ENCODE data around the gene CCDC51.

CCDC51 gene

GRCh38 chr3:48460517-48460902 lies 20.6 kb upstream of the CCDC51 start:
- H3K27me3 ChIP-seq (ENCODE audit: insufficient read depth, low read length), result no peaks in the 10 kb centered on the region
- no peak overlapping the region for H3K18ac ChIP-seq (ENCODE audit: low read length)
- H3K14ac ChIP-seq (ENCODE audit: low read length), result no peak overlapping the region
- H3K23ac ChIP-seq (ENCODE audit: low read length), result no peak overlapping the region
- H2BK120ac ChIP-seq (ENCODE audit: insufficient read depth, low read length, poor library complexity), result no peak overlapping the region
- no peak overlapping the region for H3K9ac ChIP-seq (ENCODE audit: low read length)
- H4K91ac ChIP-seq (ENCODE audit: low read depth, low read length), result no peak overlapping the region
- no peak overlapping the region for H2BK12ac ChIP-seq (ENCODE audit: low read length)
- WGBS (ENCODE audit: extremely low coverage, insufficient coverage, insufficient read length), result no CpG with 5 or more reads among the region's 3 CpGs
- H4K8ac ChIP-seq (ENCODE audit: low read depth, low read length), result no peak overlapping the region
- H3K4me3 ChIP-seq (ENCODE audit: low read depth, low read length), result no peak overlapping the region
- no peak overlapping the region for H2BK5ac ChIP-seq (ENCODE audit: low read depth, low read length, poor library complexity)
- no peaks in the 10 kb centered on the region for H3K79me2 ChIP-seq (ENCODE audit: control insufficient read depth, insufficient read depth, low read length, poor library complexity)
- no peak overlapping the region for H3K27ac ChIP-seq (ENCODE audit: low read depth, low read length)
- no peak overlapping the region for H2AFZ ChIP-seq (ENCODE audit: insufficient read depth, low read length, poor library complexity)
- H3K36me3 ChIP-seq (ENCODE audit: control insufficient read depth in 1 of 2, insufficient read depth in 2 of 2, low read length in 2 of 2), result peaks cover 32 to 51% of the 10 kb centered on the region in 2 experiments
- peaks cover 3% of the 10 kb centered on the region for H3K79me1 ChIP-seq (ENCODE audit: low read length)
- peaks cover 8% of the 10 kb centered on the region in 2 experiments for H3K4me1 ChIP-seq (ENCODE audit: control insufficient read depth in 1 of 2, insufficient read depth in 2 of 2, low read length in 2 of 2)
- no peak overlapping the region for H2AK5ac ChIP-seq (ENCODE audit: low read length)
- DNase-seq, result no peak
- no peak overlapping the region for H3K4me2 ChIP-seq (ENCODE audit: low read length)
- no peak overlapping the region for H4K12ac ChIP-seq (ENCODE audit: low read depth, low read length)
- H3K4ac ChIP-seq (ENCODE audit: low read depth, low read length), result no peak overlapping the region
- no peaks in the 10 kb centered on the region for H3K9me3 ChIP-seq (ENCODE audit: insufficient read depth, low read depth, low read length)

DNA sequence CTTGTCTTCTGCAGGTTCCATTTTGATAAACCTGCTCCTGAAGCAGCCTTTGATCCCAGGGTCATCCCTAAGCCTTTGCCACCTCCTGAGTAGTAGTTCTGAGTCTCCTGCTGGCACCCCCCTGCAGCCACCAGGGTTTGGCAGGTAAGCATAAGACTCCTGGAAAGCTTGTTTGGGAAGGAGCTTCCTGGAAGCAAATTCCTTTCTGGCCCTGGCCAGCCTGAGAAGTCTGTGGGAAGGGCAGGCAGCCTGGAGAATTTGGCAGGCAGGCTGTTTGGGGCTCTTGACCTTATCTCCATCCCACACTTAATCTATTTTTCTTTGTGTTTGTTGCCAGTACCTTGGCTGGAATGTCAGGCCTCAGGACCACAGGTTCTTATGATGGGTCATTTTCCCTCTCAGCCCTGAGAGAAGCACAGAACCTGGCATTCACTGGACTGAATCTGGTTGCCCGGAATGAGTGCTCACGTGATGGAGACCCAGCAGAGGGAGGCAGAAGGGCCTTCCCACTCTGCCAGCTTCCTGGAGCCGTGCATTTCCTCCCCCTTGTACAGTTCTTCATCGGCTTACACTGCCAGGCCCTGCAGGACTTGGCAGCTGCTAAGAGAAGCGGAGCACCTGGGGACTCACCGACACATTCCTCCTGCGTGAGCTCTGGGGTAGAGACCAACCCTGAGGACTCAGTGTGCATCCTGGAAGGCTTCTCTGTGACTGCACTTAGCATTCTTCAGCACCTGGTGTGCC lies 20.0 kb upstream of the CCDC51 start:
- no peak overlapping the region for H4K12ac ChIP-seq (ENCODE audit: low read depth, low read length)
- no peak overlapping the region for H2AFZ ChIP-seq (ENCODE audit: insufficient read depth, low read length, poor library complexity)
- DNase-seq, result no peak
- no peak overlapping the region for H3K23ac ChIP-seq (ENCODE audit: low read length)
- H3K27me3 ChIP-seq (ENCODE audit: insufficient read depth, low read length), result no peaks in the 10 kb centered on the region
- H3K4ac ChIP-seq (ENCODE audit: low read depth, low read length), result no peak overlapping the region
- no peak overlapping the region for H2AK5ac ChIP-seq (ENCODE audit: low read length)
- no peak overlapping the region for H4K91ac ChIP-seq (ENCODE audit: low read depth, low read length)
- no peak overlapping the region for H3K4me3 ChIP-seq (ENCODE audit: low read depth, low read length)
- peak overlapping the region; percentile 52 for H3K27ac ChIP-seq (ENCODE audit: low read depth, low read length)
- H2BK120ac ChIP-seq (ENCODE audit: insufficient read depth, low read length, poor library complexity), result no peak overlapping the region
- H3K79me1 ChIP-seq (ENCODE audit: low read length), result peaks cover 1% of the 10 kb centered on the region
- H3K36me3 ChIP-seq (ENCODE audit: control insufficient read depth in 1 of 2, insufficient read depth in 2 of 2, low read length in 2 of 2), result peaks cover 35 to 55% of the 10 kb centered on the region in 2 experiments
- no peak overlapping the region for H3K18ac ChIP-seq (ENCODE audit: low read length)
- no peak overlapping the region for H3K9ac ChIP-seq (ENCODE audit: low read length)
- H2BK12ac ChIP-seq (ENCODE audit: low read length), result no peak overlapping the region
- no CpG with 5 or more reads among the region's 7 CpGs for WGBS (ENCODE audit: extremely low coverage, insufficient coverage, insufficient read length)
- H2BK5ac ChIP-seq (ENCODE audit: low read depth, low read length, poor library complexity), result no peak overlapping the region
- H3K14ac ChIP-seq (ENCODE audit: low read length), result no peak overlapping the region
- H3K4me1 ChIP-seq (ENCODE audit: control insufficient read depth in 1 of 2, insufficient read depth in 2 of 2, low read length in 2 of 2), result peaks cover 8% of the 10 kb centered on the region in 2 experiments
- no peaks in the 10 kb centered on the region for H3K79me2 ChIP-seq (ENCODE audit: control insufficient read depth, insufficient read depth, low read length, poor library complexity)
- no peaks in the 10 kb centered on the region for H3K9me3 ChIP-seq (ENCODE audit: insufficient read depth, low read depth, low read length)
- H3K4me2 ChIP-seq (ENCODE audit: low read length), result no peak overlapping the region
- H4K8ac ChIP-seq (ENCODE audit: low read depth, low read length), result no peak overlapping the region

GRCh38 chr3:48459331-48459730 lies 19.4 kb upstream of the CCDC51 start:
- H3K4me1 ChIP-seq (ENCODE audit: control insufficient read depth in 1 of 2, insufficient read depth in 2 of 2, low read length in 2 of 2), result peaks cover 8% of the 10 kb centered on the region in 2 experiments
- no peak overlapping the region for H3K23ac ChIP-seq (ENCODE audit: low read length)
- H3K14ac ChIP-seq (ENCODE audit: low read length), result no peak overlapping the region
- no peaks in the 10 kb centered on the region for H3K9me3 ChIP-seq (ENCODE audit: insufficient read depth, low read depth, low read length)
- H2BK5ac ChIP-seq (ENCODE audit: low read depth, low read length, poor library complexity), result no peak overlapping the region
- no peak overlapping the region for H3K27ac ChIP-seq (ENCODE audit: low read depth, low read length)
- H3K79me2 ChIP-seq (ENCODE audit: control insufficient read depth, insufficient read depth, low read length, poor library complexity), result no peaks in the 10 kb centered on the region
- peaks cover 30 to 51% of the 10 kb centered on the region in 2 experiments for H3K36me3 ChIP-seq (ENCODE audit: control insufficient read depth in 1 of 2, insufficient read depth in 2 of 2, low read length in 2 of 2)
- H4K12ac ChIP-seq (ENCODE audit: low read depth, low read length), result no peak overlapping the region
- no peak overlapping the region for H3K4ac ChIP-seq (ENCODE audit: low read depth, low read length)
- H2BK120ac ChIP-seq (ENCODE audit: insufficient read depth, low read length, poor library complexity), result no peak overlapping the region
- no peak overlapping the region for H2AK5ac ChIP-seq (ENCODE audit: low read length)
- H4K8ac ChIP-seq (ENCODE audit: low read depth, low read length), result no peak overlapping the region
- no peak overlapping the region for H4K91ac ChIP-seq (ENCODE audit: low read depth, low read length)
- no peak overlapping the region for H2AFZ ChIP-seq (ENCODE audit: insufficient read depth, low read length, poor library complexity)
- no peaks in the 10 kb centered on the region for H3K27me3 ChIP-seq (ENCODE audit: insufficient read depth, low read length)
- H3K18ac ChIP-seq (ENCODE audit: low read length), result no peak overlapping the region
- no peak overlapping the region for H2BK12ac ChIP-seq (ENCODE audit: low read length)
- H3K9ac ChIP-seq (ENCODE audit: low read length), result no peak overlapping the region
- peaks cover 1% of the 10 kb centered on the region for H3K79me1 ChIP-seq (ENCODE audit: low read length)
- peak; percentile 97 for DNase-seq
- no peak overlapping the region for H3K4me3 ChIP-seq (ENCODE audit: low read depth, low read length)
- H3K4me2 ChIP-seq (ENCODE audit: low read length), result no peak overlapping the region
- no CpG with 5 or more reads among the region's 3 CpGs for WGBS (ENCODE audit: extremely low coverage, insufficient coverage, insufficient read length)

DNA sequence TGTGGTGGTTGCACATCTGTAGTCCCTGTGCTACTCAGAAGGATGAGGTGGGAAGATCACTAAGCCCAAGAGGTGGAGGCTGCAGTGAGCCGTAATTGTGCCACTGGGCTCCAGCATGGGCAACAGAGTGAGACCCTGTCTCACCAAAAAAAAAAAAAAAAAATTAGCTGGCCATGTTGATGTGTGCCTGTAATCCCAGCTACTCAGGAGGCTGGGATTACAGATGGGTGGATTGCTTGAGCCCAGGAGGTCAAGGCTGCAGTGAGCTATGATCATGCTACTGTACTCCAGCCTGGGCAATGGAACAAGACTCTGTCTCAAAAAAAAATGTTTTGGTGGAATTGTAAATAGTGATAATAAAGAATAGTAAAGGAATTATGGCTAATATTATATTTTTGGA lies 16.5 kb upstream of the CCDC51 start:
- H2BK120ac ChIP-seq (ENCODE audit: insufficient read depth, low read length, poor library complexity), result no peak overlapping the region
- no peaks in the 10 kb centered on the region for H3K79me2 ChIP-seq (ENCODE audit: control insufficient read depth, insufficient read depth, low read length, poor library complexity)
- H3K9ac ChIP-seq (ENCODE audit: low read length), result no peak overlapping the region
- no peak overlapping the region for H3K4ac ChIP-seq (ENCODE audit: low read depth, low read length)
- H3K27me3 ChIP-seq (ENCODE audit: insufficient read depth, low read length), result no peaks in the 10 kb centered on the region
- no peak overlapping the region for H3K18ac ChIP-seq (ENCODE audit: low read length)
- H3K36me3 ChIP-seq (ENCODE audit: control insufficient read depth in 1 of 2, insufficient read depth in 2 of 2, low read length in 2 of 2), result peaks cover 35 to 57% of the 10 kb centered on the region in 2 experiments
- no peaks in the 10 kb centered on the region for H3K9me3 ChIP-seq (ENCODE audit: insufficient read depth, low read depth, low read length)
- no peak overlapping the region for H3K4me3 ChIP-seq (ENCODE audit: low read depth, low read length)
- no peak overlapping the region for H2AK5ac ChIP-seq (ENCODE audit: low read length)
- no peak overlapping the region for H3K27ac ChIP-seq (ENCODE audit: low read depth, low read length)
- no peak overlapping the region for H2BK5ac ChIP-seq (ENCODE audit: low read depth, low read length, poor library complexity)
- H4K12ac ChIP-seq (ENCODE audit: low read depth, low read length), result no peak overlapping the region
- DNase-seq, result no peak
- no peak overlapping the region for H4K91ac ChIP-seq (ENCODE audit: low read depth, low read length)
- H3K14ac ChIP-seq (ENCODE audit: low read length), result no peak overlapping the region
- no peak overlapping the region for H3K4me2 ChIP-seq (ENCODE audit: low read length)
- H2BK12ac ChIP-seq (ENCODE audit: low read length), result no peak overlapping the region
- no CpG with 5 or more reads among the region's 1 CpG for WGBS (ENCODE audit: extremely low coverage, insufficient coverage, insufficient read length)
- H4K8ac ChIP-seq (ENCODE audit: low read depth, low read length), result no peak overlapping the region
- H3K4me1 ChIP-seq (ENCODE audit: control insufficient read depth in 1 of 2, insufficient read depth in 2 of 2, low read length in 2 of 2), result peaks cover 8% of the 10 kb centered on the region in 2 experiments
- H3K79me1 ChIP-seq (ENCODE audit: low read length), result peaks cover 1% of the 10 kb centered on the region
- H2AFZ ChIP-seq (ENCODE audit: insufficient read depth, low read length, poor library complexity), result no peak overlapping the region
- no peak overlapping the region for H3K23ac ChIP-seq (ENCODE audit: low read length)
